Activated T-helper 9 cell treated with anti-CD3 and anti-CD28 coated beads, Interleukin-2, amount 50 U/mL, for 16 hours (primary cell): ENCODE results near the gene SPEF2.

ENCODE experiments used
- DNase-seq: peaks from one replicate; pipeline ENCODE4 v3.0.0-alpha.2; 2020; ENCODE audit warnings: low read depth

The SPEF2 gene

GRCh38 chr5:35707659-35708058, 90.0 kb downstream of the SPEF2 start:
- no peak for DNase-seq

DNA sequence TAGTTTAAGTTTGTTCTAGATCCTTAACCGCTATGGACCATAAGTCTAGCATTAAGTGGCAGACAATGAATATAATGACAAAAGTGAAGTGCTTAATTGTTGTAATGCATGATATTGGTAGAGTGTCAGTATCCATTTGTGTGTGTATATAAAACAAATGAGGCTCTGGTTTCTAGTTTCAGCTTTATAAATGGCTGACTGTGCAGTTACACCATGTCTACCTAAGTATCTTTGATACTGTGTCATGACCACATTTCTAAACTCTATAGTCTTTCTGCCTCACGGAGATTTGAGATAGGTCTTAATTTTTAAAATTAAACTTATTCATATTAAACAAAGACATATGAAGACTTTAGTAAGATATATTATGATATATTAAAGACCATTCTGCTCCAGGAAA, 92.0 kb downstream of the SPEF2 start:
- no peak for DNase-seq

GRCh38 chr5:35717718-35718117, 100.1 kb downstream of the SPEF2 start:
- DNase-seq = no peak

GRCh38 chr5:35735718-35736117, 118.1 kb downstream of the SPEF2 start:
- DNase-seq = no peak

- no peak for DNase-seq
Measured at GRCh38 chr5:35736280-35736679, 118.6 kb downstream of the SPEF2 start.

DNA sequence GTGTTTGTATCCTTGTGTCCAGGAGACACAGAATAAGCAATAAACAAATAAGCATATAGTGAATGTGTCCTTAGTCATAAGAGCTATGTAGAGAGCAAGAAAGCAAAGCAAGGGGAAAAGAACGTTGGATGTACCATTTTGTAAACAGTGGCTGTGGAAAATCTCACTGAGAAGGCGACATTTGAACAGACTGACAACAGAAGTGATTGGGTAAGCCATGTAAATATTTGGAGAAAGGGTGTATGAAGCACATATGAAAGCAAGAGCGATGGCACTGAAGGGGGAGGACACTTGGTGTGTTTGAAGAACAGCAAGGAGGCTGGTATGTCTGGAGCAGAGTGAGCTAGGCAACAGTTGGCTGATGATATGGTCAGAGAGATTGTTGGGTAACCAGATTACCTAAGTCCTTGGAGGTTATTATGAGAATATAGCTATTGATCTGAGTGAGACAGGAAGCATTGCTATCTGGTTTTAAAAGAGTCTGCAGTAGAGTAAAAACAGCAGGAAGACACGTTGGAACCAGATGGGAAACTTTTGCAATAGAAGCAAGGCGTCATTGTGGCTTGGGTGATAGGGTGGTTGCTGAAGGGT, 123.6 kb downstream of the SPEF2 start:
- no peak for DNase-seq

DNA sequence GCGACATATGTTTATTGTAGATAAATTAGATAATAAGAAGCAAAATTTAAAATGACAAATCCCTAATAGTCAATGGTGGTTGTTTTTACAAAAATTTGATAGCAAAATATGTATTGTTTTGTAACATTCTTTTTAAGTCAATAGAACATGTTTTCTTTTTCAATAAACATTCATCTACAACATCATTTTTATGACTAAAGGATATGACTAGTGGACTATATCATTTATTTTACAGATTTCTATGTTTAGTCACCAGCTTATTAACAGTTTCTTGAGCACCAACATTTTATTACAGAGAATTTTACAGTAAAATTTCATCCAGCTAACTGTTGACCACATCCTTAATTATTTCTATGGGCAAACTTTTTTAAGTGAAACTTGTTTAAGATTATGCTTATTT, 124.3 kb downstream of the SPEF2 start:
- DNase-seq = no peak

- DNase-seq = no peak
Measured at GRCh38 chr5:35743644-35744043, 126.0 kb downstream of the SPEF2 start.

- DNase-seq = no peak
Measured at GRCh38 chr5:35745193-35745592, 127.5 kb downstream of the SPEF2 start.

- DNase-seq = no peak
Measured at GRCh38 chr5:35745660-35746059, 128.0 kb downstream of the SPEF2 start.

DNA sequence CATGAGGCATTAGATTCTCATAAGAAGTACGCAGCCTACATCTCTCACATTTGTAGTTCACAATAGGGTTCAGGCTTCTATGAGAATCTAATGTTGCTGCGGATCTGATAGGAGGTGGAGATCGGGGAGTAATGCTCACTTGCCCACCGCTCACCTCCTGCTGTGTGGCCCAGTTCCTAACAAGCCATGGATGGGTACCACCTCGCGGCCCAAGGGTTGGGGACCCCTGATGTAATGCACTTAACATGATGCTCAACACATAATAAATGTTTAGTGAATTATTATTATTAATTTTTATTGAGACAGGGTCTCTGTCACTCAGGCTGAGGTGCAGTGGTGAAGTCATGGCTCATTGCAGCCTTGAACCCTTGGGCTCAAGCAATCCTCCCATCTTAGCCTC, 134.3 kb downstream of the SPEF2 start:
- DNase-seq = no peak

GRCh38 chr5:35753500-35753899, 135.8 kb downstream of the SPEF2 start:
- DNase-seq = no peak

GRCh38 chr5:35754481-35754880, 136.8 kb downstream of the SPEF2 start:
- no peak for DNase-seq

DNA sequence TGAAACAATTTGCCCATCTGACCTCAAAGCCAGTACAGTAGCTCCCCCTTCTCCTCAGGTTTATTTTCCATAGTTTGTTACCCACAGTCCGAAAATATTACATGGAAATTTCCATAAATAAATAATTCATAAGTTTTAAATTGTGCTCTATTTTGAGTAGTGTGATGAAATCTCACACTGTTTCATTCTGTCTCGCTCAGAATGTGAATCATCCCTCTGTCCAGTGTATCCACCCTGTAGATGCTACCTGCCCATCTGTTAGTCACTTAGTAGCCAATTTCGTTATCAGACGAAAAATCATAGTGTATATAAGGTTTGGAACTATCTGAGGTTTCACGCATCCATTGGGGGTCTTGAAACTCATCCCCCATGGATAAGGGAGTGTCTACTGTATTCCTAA, 138.3 kb downstream of the SPEF2 start:
- DNase-seq = no peak

DNA sequence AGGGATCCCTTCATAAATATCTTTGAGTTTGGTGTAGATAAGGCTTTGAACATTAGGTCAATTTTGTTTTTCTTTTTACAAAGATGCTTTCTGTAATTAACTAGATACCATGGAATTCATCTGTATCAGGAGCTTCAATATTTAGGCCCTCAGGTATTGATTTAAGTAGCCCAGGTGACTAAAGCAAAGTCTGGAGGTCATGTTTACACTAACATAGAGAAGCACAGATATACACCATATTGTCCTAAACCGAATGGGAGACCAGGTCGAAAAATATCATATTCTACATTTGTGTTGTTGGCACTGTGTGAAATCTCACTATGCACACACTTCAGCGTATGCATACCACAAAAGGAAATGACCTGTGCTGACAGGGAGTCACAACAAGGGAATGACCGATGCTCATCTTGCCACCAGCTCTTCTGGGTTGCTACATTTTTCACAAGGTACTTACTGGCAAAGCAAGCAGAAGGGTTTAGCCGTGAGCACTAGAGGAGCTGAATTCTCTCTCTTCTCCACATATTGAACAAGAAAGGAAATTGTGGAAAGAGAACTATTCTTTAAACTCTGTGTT, 140.6 kb downstream of the SPEF2 start:
- no peak for DNase-seq

- DNase-seq = no peak
Measured at GRCh38 chr5:35761541-35761940, 143.9 kb downstream of the SPEF2 start.

DNA sequence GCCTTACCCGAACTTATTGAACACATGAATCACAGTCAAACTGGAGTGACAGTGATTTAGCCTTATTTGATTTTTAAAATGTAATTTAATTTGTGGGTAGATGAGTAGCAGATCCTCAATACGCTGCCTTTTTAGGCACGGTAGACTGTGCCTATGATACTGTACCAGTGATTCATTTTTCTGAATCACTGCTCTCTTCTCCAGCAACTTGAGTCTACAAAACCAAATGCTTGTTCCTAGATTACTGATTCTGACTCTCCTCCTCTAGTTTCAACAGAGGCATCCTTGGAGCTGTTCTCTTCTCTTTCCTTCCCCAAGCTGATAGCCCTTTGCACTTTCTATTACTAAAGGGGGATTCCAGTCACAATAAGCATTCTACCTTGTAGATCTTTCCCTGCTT, 144.7 kb downstream of the SPEF2 start:
- no peak for DNase-seq

DNA sequence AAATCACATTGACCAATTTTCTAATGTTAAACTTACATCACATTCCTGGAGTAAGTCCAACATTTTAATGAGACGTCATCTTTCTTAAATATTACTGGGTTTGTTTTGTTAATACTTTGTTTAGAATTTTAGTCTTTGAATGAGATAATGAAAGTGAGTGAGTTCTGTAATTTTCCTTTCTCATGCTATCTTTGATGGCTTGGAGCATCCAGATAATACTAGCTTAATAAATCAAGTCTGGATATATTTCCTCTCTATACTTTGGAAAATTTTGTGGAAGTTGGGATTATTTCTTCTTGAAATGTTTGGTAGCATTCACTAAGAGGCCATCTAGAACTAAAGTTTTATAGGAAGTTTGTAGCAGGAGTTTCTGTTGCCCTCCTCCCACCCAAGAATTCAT, 148.3 kb downstream of the SPEF2 start:
- DNase-seq = no peak

DNA sequence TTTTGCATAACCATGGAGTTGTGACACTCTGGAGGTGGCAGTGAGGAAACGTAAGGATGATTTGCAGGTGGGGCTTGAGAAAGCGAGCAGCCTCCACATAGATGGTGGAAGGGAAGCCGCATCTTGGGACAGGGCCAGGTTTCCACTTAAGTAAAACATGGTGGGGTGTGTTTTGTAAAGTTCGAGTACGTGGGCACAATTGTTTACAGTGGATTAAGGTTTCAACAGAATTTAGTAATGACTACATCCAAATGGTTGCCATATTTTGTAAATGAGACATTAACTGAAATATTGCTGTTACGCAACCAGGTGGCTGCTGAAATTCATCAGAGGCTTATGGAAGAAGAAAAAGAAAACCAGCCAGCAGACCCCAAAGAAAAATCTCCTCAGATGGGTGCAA, 153.6 kb downstream of the SPEF2 start:
- no peak for DNase-seq

- no peak for DNase-seq
Measured at GRCh38 chr5:35771839-35772238, 154.2 kb downstream of the SPEF2 start.

GRCh38 chr5:35773967-35774366, 156.3 kb downstream of the SPEF2 start:
- DNase-seq = no peak

- no peak for DNase-seq
Measured at GRCh38 chr5:35776757-35777156, 159.1 kb downstream of the SPEF2 start.

GRCh38 chr5:35777358-35778087, 159.9 kb downstream of the SPEF2 start:
- peak; percentile 45 for DNase-seq

DNA sequence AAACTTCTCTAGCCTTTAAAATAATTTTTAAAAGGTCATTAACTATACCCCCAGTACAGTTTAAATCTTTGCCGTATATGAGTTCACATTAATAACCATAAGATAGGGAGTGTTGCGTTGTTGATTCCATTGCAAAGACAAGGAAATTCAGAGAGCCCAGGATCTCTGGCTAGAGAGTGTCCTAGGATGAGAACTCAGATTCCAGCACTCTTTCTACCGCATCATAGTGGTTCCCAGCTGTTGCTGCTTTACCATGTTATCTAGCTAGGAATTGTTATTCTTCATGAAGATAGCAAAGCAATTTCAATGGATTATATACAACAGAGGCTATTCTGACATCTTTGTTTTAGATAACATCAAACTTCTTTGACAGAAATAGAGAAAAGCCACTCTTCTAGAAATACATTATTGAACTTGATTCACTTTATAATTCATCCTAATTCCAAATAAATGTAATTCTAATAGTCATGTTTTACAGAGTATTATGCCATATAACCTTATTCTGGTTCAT, 160.7 kb downstream of the SPEF2 start:
- DNase-seq = no peak
